GM18868 (cell line): ENCODE measurements around the gene GPR39.

Source experiments
- ATAC-seq: cut with Tn5 transposase; IDR thresholded peaks from one replicate; pipeline ENCODE4 v1.9.1; 2021; ENCODE audit warnings: mild to moderate bottlenecking, moderate library complexity; ENCODE audit not compliant: unreplicated experiment

The GPR39 gene

GRCh38 chr2:132442278-132442677 lies 25.7 kb downstream of the GPR39 start:
- no peak for ATAC-seq

- ATAC-seq: no peak
Measured at GRCh38 chr2:132443106-132443505, 26.5 kb downstream of the GPR39 start.

- no peak for ATAC-seq
Measured at GRCh38 chr2:132446444-132446843, 29.8 kb downstream of the GPR39 start.

- no peak for ATAC-seq
Measured at GRCh38 chr2:132448331-132448730, 31.7 kb downstream of the GPR39 start.

GRCh38 chr2:132448771-132449170 lies 32.2 kb downstream of the GPR39 start:
- no peak for ATAC-seq

GRCh38 chr2:132449868-132450267 lies 33.3 kb downstream of the GPR39 start:
- ATAC-seq: no peak

GRCh38 chr2:132460781-132461180 lies 44.2 kb downstream of the GPR39 start:
- ATAC-seq: no peak

- no peak for ATAC-seq
Measured at GRCh38 chr2:132462236-132462635, 45.6 kb downstream of the GPR39 start.

GRCh38 chr2:132463719-132464118 lies 47.1 kb downstream of the GPR39 start:
- no peak for ATAC-seq

GRCh38 chr2:132465917-132466316 lies 49.3 kb downstream of the GPR39 start:
- ATAC-seq: no peak

- no peak for ATAC-seq
Measured at GRCh38 chr2:132466428-132467028, 49.9 kb downstream of the GPR39 start.

- no peak for ATAC-seq
Measured at GRCh38 chr2:132468821-132469675, 52.4 kb downstream of the GPR39 start.

GRCh38 chr2:132470746-132471145 lies 54.1 kb downstream of the GPR39 start:
- no peak for ATAC-seq

- no peak for ATAC-seq
Measured at GRCh38 chr2:132473174-132473883, 56.7 kb downstream of the GPR39 start.

- ATAC-seq: no peak
Measured at GRCh38 chr2:132475615-132476014, 59.0 kb downstream of the GPR39 start.

- no peak for ATAC-seq
Measured at GRCh38 chr2:132477436-132477835, 60.8 kb downstream of the GPR39 start.

- no peak for ATAC-seq
Measured at GRCh38 chr2:132477962-132478361, 61.4 kb downstream of the GPR39 start.

GRCh38 chr2:132478461-132479105 lies 62.0 kb downstream of the GPR39 start:
- no peak for ATAC-seq

GRCh38 chr2:132479155-132479554 lies 62.5 kb downstream of the GPR39 start:
- ATAC-seq: no peak

- ATAC-seq: no peak
Measured at GRCh38 chr2:132482821-132483220, 66.2 kb downstream of the GPR39 start.

GRCh38 chr2:132484144-132484543 lies 67.5 kb downstream of the GPR39 start:
- no peak for ATAC-seq
